Gastrocnemius medialis (tissue), 4 donors: ENCODE measurements around the gene UGT1A10. TPM values are rescaled to one million over a fixed set of nuclear protein-coding genes. Genes with fewer than 3 reads are reported as not detected.

ENCODE experiments used
- ATAC-seq, 2 donors: fragments of 150-250 bp; one replicate each; pipeline ENCODE4 v1.9.1; 2016
- DNase-seq, 2 donors: peaks; one replicate each; pipeline ENCODE4 v3.0.0-alpha.2; 2019
- H3K27ac ChIP-seq, 4 donors: fragments of 200-600 bp; sonication (generic); 1 replicate in 1 of 4; 2 replicates in 3 of 4; pipeline ENCODE4 v1.5.1; 2016 to 2018; ENCODE audit warnings: mild to moderate bottlenecking in 2 of 4, moderate library complexity in 1 of 4
- H3K27me3 ChIP-seq, 3 donors: fragments of 200-600 bp; sonication (generic) in 2 of 3; 1 replicate in 1 of 3; 2 replicates in 2 of 3; pipeline versions ENCODE4 v1.5.1 to v1.6.0; 2016 to 2019; ENCODE audit warnings: mild to moderate bottlenecking in 1 of 3, moderate library complexity in 1 of 3
- H3K36me3 ChIP-seq, 2 donors: fragments of 200-600 bp; sonication (generic) in 1 of 2; one replicate each; pipeline ENCODE4 v1.5.1; 2017 to 2018
- H3K4me1 ChIP-seq, 2 donors: fragments of 200-600 bp; sonication (generic) in 1 of 2; one replicate each; pipeline ENCODE4 v1.5.1; 2016 to 2017; ENCODE audit warnings: mild to moderate bottlenecking in 2 of 2
- H3K4me3 ChIP-seq, 4 donors: fragments of 200-600 bp; sonication (generic) in 3 of 4; 1 replicate in 1 of 4; 2 replicates in 3 of 4; pipeline ENCODE4 v1.5.1; 2016 to 2019; ENCODE audit warnings: mild to moderate bottlenecking in 2 of 4
- H3K9me3 ChIP-seq, 3 donors: fragments of 200-600 bp; sonication (generic) in 2 of 3; 1 replicate in 1 of 3; 2 replicates in 2 of 3; pipeline ENCODE4 v1.5.1; 2016 to 2019
- POLR2A ChIP-seq, 2 donors: fragments of 450-650 bp; IDR thresholded peaks; one replicate each; pipeline ENCODE4 v1.6.1; 2017; ENCODE audit warnings: antibody characterized with exemption in 2 of 2, mild to moderate bottlenecking in 2 of 2, moderate library complexity in 2 of 2
- in situ Hi-C, 4 donors: fragments of 200-750 bp; cut with MboI; loops; one replicate each; pipeline versions ENCODE4 v1.15.0 to v1.8.0; 2017; ENCODE audit warnings: low sequenced_read_pairs in 4 of 4
- intact Hi-C: fragments of 100-400 bp; cut with DNase I; formaldehyde crosslinking; loops from one replicate; pipeline ENCODE4 v1.15.1; 2023; ENCODE audit warnings: low total_unique reads
- total RNA-seq, 4 donors: library from RNA; depleted of rRNA; stranded (reverse); fragments of >200 nt; gene quantifications; one replicate each; pipeline versions ENCODE4 v1.1.0 to v1.2.3, GENCODE V29; 2016
- TF ChIP-seq, protein P1 (sequence below), 5 experiments: fragments of 450-650 bp in 3 of 5; fragments of 200-600 bp in 2 of 5; sonication (generic) in 2 of 5; IDR thresholded peaks in 4 of 5; conservative IDR thresholded peaks in 1 of 5; 1 replicate in 4 of 5; 2 replicates in 1 of 5; pipeline ENCODE4 v1.5.1; 2016 to 2019; ENCODE audit warnings: antibody characterized with exemption in 5 of 5, mild to moderate bottlenecking in 3 of 5, moderate library complexity in 3 of 5

UGT1A10 gene
- total RNA-seq, 4 donors from 2014 or later = 0.12 TPM; not detected in 3

DNA sequence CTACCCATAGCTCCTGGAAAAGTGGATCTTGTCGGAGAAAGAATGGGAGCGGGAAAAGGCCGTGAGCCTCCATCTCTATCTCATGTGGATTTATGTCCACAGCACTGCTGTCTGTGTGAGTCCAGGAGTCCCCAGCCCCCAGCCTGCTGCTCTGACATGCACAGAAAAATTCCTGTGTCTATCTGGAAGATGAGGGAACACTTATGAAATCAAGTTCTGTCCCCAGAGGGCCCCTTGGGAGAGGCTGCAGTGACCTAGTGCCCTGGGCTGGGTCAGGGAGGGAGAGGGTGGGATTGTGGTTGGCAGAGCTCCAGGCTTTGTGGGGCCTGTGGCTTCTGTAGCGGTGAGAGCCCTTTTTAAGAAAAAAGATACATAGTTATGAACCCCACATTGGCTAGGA lies 180.5 kb downstream of the UGT1A10 start:
- TF ChIP-seq, protein P1, sequence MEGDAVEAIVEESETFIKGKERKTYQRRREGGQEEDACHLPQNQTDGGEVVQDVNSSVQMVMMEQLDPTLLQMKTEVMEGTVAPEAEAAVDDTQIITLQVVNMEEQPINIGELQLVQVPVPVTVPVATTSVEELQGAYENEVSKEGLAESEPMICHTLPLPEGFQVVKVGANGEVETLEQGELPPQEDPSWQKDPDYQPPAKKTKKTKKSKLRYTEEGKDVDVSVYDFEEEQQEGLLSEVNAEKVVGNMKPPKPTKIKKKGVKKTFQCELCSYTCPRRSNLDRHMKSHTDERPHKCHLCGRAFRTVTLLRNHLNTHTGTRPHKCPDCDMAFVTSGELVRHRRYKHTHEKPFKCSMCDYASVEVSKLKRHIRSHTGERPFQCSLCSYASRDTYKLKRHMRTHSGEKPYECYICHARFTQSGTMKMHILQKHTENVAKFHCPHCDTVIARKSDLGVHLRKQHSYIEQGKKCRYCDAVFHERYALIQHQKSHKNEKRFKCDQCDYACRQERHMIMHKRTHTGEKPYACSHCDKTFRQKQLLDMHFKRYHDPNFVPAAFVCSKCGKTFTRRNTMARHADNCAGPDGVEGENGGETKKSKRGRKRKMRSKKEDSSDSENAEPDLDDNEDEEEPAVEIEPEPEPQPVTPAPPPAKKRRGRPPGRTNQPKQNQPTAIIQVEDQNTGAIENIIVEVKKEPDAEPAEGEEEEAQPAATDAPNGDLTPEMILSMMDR (IDR thresholded peaks at IDR 0.05 in 4 of 5, conservative IDR thresholded peaks at IDR 0.05 in 1 of 5) = no peak
- no peak for TF ChIP-seq POLR2A (IDR thresholded peaks at IDR 0.05)
- DNase-seq = no peak
- Histone ChIP-seq H3K9me3 (no peaks in the 10 kb centered on the region), H3K4me3 (no peak overlapping the region), H3K4me1 (no peaks in the 10 kb centered on the region), H3K27me3 (no peaks in the 10 kb centered on the region), H3K27ac (no peak overlapping the region), H3K36me3 (no peaks in the 10 kb centered on the region)
- no peak for ATAC-seq
- intact Hi-C loops = no loop called here
- in situ Hi-C loops = no loop called here

DNA sequence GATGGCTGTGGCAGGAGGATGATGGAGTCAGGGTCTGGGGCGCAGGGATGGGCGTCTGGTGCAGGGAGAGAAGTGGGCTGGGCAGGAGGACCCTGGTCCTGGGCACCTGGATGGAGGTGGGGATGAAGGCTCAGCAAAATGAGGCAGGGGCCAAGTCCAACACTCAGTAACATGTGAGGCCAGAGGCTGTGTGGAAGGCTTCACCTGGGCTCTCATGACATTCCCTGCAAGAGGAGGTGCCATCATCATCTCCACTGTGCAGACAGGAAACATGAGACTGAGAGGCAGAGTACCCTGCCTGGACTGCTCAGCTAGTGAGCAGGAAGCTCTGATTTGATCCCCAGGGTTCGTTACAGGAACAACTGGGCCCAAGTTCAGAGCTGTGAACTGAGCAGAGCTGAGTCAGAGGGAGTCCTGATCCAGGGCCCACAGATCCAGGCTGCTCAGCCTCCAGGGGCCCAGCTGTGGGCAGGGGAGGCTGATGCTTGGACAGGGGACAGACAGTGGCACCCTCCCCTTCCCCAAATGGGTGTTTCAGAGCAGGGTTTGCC lies 181.2 kb downstream of the UGT1A10 start:
- no peak overlapping the region for H3K27ac ChIP-seq
- H3K4me3 ChIP-seq = no peak overlapping the region
- DNase-seq (no peak), ATAC-seq (no peak)
- no peaks in the 10 kb centered on the region for H3K4me1 ChIP-seq
- H3K27me3 ChIP-seq = no peaks in the 10 kb centered on the region
- intact Hi-C loops (no loop called here), in situ Hi-C loops (no loop called here)
- H3K9me3 ChIP-seq = no peaks in the 10 kb centered on the region
- TF ChIP-seq, protein P1 (IDR thresholded peaks at IDR 0.05 in 4 of 5, conservative IDR thresholded peaks at IDR 0.05 in 1 of 5) = no peak
- no peak for TF ChIP-seq POLR2A (IDR thresholded peaks at IDR 0.05)
- no peaks in the 10 kb centered on the region for H3K36me3 ChIP-seq

DNA sequence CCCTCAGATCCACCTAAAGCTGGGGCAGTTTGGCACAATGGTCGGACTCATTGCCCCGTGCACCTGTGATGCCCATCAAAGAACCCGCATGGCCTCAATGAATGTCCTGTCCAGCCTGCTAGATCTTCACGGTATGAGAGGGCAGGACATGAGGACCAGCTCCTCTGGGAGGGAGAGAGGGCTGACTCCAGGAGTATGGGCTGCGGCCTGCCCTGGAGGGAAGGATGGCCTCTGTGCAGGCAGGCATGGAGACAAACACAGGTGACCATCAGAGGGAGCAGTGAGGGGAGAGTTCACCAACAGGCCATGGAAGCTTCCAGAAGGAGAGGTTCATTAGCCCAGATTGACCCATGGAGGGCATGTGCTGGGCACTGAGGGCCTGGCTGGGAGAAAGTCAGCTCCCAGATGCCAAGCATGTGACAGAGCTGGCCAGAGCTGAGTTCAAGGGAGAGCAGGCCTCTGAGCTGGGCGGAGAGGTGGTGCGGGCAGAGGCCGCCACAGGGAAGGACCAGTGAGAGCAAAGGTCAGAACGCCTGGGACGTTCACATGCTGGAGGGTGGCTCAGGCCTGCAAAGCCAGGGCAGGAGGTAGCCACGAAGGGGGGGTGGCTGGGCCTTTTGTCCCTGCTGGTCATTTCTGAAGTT lies 181.9 kb downstream of the UGT1A10 start:
- in situ Hi-C loops = no loop called here
- no peak overlapping the region for H3K27ac ChIP-seq
- no peaks in the 10 kb centered on the region for H3K27me3 ChIP-seq
- TF ChIP-seq POLR2A (IDR thresholded peaks at IDR 0.05) = no peak
- TF ChIP-seq, protein P1 (IDR thresholded peaks at IDR 0.05 in 4 of 5, conservative IDR thresholded peaks at IDR 0.05 in 1 of 5) = no peak
- no peaks in the 10 kb centered on the region for H3K9me3 ChIP-seq
- H3K4me1 ChIP-seq = no peaks in the 10 kb centered on the region
- intact Hi-C loops = no loop called here
- H3K4me3 ChIP-seq = no peak overlapping the region
- no peaks in the 10 kb centered on the region for H3K36me3 ChIP-seq
- ATAC-seq (no peak), DNase-seq (no peak)

DNA sequence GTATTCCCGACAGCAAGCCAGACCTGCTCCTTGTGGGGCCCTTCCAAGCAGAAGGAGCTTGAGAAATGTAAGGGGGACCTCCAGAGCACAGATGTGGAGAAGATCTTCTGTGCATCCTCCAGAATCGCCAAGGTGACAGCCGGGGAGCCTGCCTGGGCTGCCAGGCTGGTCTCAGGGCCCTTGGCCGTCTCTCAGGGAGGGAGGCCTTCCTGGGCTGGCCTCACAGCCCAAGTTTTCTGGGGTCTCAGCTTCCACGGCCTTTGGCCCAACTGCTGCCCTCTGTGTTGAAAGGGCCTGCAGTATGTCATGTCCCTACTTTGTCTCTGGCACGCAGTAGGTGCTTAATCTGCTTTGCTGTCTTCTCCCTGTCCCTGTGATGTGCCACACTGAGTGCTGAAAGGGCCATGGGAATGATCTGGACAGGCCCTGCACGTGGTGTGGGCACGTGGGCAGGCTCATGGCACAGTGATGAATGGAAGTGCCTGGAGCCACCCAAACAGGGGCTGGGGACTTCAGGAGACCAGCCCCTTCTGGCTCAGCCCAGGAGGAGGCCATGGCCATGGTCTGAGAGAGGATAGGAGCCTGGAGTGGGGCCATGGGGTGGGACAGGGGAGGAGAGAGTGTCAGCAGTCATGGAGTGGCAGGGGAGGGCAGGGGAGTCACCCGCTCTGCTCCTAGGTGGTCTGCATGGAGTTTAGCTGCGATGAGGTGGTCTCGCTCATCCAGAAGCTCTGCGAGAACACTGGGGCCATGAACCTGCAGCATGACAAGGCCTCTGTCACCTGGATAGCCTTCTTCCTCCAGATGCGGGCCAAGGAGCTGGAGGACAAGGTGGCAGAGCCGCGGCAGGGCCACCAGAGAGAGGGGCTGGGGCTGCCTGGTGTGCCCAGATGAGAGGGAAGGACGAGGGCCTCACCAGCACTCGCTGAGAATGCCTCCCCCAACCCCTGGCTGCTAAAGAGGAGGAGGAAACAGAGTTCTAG lies 182.7 kb downstream of the UGT1A10 start:
- Histone ChIP-seq H3K27ac (no peak overlapping the region), H3K4me3 (no peak overlapping the region), H3K27me3 (no peaks in the 10 kb centered on the region), H3K9me3 (no peaks in the 10 kb centered on the region), H3K4me1 (no peaks in the 10 kb centered on the region), H3K36me3 (no peaks in the 10 kb centered on the region)
- DNase-seq = no peak
- intact Hi-C loops = no loop called here
- TF ChIP-seq, protein P1 (IDR thresholded peaks at IDR 0.05 in 4 of 5, conservative IDR thresholded peaks at IDR 0.05 in 1 of 5) = no peak
- TF ChIP-seq POLR2A (IDR thresholded peaks at IDR 0.05) = no peak
- no peak for ATAC-seq
- in situ Hi-C loops = no loop called here
